Erythroblast (primary cell): ENCODE measurements around the gene GRAMD1C.

ENCODE experiments used
- DNase-seq, 2 experiments: peaks; one replicate each; lab custom pipeline; 2025; lab: John Stamatoyannopoulos, UW
- GATA1 ChIP-seq: IDR thresholded peaks from 2 replicates; pipeline ENCODE4 v1.6.1; 2011; ENCODE audit warnings: low read depth, mild to moderate bottlenecking, control low read depth, low read length, moderate library complexity
- POLR2A ChIP-seq: IDR thresholded peaks from 2 replicates; pipeline ENCODE4 v1.6.1; 2011; ENCODE audit warnings: mild to moderate bottlenecking, low read length

Gene GRAMD1C

GRCh38 chr3:113895964-113896363 is 57.4 kb downstream of the GRAMD1C start:
- no peak for TF ChIP-seq GATA1
- TF ChIP-seq POLR2A, result no peak
- no peak for DNase-seq

- TF ChIP-seq POLR2A, result no peak
- no peak for TF ChIP-seq GATA1
Measured at GRCh38 chr3:113896930-113897329, 58.3 kb downstream of the GRAMD1C start.

DNA sequence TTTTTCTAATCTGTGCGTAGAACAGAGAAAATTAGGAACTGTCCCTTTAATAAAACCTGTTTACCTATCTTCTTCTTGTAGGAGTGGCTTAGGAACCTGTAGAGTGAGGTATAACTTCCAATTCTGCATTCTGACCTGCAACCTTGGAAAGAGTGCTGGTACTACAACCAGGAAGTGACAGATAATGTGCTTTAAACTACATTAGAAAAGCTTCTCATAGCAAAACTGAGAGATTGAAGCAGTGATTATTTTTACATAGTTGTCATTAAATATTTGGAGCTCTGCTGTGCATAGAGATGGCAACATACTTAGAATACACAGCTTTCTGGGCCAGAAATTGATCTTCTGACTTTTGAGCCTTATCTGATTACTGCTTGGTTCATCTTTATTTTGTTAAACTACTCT is 58.8 kb downstream of the GRAMD1C start:
- TF ChIP-seq GATA1 (no peak), POLR2A (no peak)
- DNase-seq, result no peak

More at GRCh38 chr3:113896930-113897329, 58.3 kb downstream of the GRAMD1C start:
- no peak for DNase-seq

- TF ChIP-seq POLR2A (no peak), GATA1 (no peak)
- no peak for DNase-seq
Measured at GRCh38 chr3:113898892-113899291, 60.3 kb downstream of the GRAMD1C start.

DNA sequence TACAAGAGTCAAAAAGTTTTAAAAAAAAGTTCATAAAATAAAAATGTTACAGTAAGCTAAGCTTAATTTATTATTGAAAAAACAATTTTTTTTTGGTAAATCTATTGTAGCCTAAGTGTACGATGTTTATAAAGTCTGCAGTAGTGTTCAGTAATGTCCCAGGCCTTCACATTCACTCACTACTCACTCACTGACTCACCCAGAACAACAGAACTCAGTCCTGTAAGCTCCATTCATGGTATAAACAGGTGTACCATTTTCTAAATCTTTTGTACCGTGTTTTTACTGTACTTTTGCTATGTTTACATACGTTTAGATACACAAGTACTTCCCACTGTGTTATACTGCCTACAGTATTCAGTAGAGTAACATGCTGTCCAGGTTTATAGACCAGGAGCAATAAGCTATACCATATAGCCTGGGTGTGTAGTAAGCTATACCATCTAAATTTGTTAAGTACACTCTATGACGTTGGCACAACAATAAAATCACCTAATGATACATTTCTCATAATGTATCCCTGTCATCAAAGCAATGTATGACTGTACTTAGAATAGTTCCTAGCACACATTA is 68.1 kb downstream of the GRAMD1C start:
- TF ChIP-seq GATA1, result no peak
- TF ChIP-seq POLR2A, result no peak

DNA sequence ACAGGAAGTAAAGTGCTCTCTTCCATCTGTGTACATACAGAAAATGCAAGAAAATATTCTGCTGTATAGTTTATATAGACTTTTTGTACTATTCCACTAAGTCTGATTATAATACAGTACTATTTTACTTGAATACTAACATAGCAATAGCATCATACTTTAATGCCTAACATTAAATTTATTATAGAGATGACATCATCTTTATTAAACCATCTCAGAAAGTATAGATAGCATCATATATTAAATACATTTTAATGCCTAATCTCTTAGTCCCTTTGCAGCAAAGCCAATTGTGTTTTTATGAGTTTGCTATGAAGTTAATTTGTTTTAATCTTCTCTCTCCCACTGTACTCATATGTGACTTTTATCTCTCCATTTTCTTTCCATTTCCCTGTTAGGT is 69.5 kb downstream of the GRAMD1C start:
- no peak for DNase-seq
- TF ChIP-seq GATA1, result no peak
- no peak for TF ChIP-seq POLR2A

More for the DNA sequence above, 68.1 kb downstream of the GRAMD1C start:
- DNase-seq, result no peak

DNA sequence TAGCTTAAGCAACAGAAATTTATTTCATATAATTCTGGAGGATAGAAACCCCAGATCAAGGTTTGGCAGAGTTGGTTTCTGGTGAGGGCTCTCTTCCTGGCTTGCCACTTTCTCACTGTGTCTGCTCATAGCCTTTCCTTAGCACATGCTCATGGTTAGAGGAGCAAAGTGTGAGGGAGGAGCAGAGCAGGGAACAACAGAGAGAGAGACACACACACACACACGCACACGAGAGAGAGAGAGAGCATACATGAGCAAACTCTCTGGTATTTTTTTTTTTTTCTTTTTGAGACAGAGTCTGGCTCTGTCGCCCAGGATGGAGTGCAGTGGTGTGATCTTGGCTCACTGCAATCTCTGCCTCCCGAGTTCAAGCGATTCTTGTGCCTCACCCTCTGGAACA is 72.4 kb downstream of the GRAMD1C start:
- DNase-seq, result no peak
- TF ChIP-seq POLR2A (no peak), GATA1 (no peak)

- DNase-seq, result peak; percentile 24 to 51
- TF ChIP-seq POLR2A (no peak), GATA1 (no peak)
Measured at GRCh38 chr3:113912552-113913236, 74.1 kb downstream of the GRAMD1C start.

GRCh38 chr3:113914646-113915045 is 76.1 kb downstream of the GRAMD1C start:
- no peak for DNase-seq
- TF ChIP-seq POLR2A (no peak), GATA1 (no peak)

DNA sequence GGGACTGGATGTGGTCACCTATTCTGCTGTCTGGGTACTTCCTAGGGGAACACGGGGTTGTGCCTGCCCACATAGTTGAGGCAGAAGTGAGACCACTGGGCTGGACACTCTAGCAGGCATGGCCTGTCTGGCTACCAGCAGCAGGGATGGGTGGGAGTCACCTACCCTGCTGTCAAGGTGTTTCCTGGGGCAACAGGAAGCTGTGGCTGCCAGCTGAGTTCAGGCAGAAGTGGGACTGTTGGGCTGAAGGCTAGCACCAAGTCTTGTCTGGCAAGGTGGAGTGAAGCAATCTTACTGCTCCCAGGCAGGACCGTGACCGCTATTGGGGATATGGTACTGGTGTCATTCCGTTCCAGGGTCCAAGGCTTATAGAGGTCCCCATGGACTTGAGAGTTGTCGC is 89.0 kb downstream of the GRAMD1C start:
- no peak for DNase-seq
- no peak for TF ChIP-seq POLR2A

DNA sequence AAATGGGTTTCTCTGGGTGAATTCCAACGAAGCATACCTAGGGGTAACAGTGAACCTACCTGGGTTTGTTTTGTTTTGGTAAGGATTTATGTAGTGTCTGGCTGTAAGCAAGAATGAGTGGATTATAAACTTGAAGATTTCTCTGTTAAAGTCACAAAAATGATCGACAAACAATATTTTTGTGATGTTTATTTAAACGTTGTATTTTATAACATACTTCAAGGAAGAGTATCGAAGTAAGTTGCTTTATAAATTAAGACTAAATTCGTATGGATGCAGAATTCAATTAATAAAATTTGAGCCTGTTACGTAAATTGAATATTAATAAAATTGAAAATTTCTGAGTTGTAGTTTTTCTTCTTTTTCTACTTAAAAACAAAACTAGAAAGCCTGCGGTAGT is 108.2 kb downstream of the GRAMD1C start:
- DNase-seq, result no peak
- no peak for TF ChIP-seq POLR2A
- TF ChIP-seq GATA1, result no peak

DNA sequence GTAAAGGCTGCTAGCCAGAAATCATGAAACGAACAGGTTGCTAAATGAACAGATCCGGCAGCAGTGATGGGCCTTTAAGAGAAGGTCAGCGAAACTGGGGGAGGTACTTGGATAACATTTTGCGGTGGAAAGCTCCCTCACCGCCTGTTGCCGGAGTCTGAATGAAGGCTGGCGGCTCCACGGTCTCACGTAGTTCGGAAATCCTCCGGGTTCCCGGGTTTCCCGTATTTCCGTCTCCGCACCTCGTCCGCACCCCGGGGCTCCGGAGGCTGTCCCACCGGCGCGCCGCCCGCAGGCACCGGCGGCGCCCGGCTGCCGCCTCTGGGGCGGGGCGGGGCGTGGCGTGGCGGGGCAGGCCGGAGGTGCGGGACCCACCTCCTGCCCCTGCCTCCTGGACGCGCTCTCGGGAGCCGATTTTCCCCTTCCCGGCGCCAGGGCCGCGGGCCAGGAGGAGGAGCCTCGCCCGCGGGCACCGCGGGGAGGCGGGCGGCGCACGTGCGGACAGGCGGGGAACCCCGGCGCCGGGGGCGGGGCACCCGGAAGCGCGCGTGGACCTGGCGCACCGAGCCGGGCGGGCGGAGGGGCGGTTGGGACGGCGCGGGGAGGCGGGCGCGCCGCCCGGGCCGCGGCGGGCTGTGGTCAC is 108.9 kb downstream of the GRAMD1C start, which contains the start of gene ZDHHC23:
ZDHHC23 (plus strand) TSS at position 642 of the 643 bp plus-strand sequence. CDS start 790 bp downstream, outside the sequence.
- DNase-seq, result peak; percentile 49 to 64
- TF ChIP-seq POLR2A, result no peak
- TF ChIP-seq GATA1, result no peak

- no peak for TF ChIP-seq POLR2A
- no peak for TF ChIP-seq GATA1
- peak in 1 of 2 experiments; percentile 31 for DNase-seq
Measured at GRCh38 chr3:113948015-113948917, 109.7 kb downstream of the GRAMD1C start.
